ENCODE measurements around the gene HIPK2.

DNA sequence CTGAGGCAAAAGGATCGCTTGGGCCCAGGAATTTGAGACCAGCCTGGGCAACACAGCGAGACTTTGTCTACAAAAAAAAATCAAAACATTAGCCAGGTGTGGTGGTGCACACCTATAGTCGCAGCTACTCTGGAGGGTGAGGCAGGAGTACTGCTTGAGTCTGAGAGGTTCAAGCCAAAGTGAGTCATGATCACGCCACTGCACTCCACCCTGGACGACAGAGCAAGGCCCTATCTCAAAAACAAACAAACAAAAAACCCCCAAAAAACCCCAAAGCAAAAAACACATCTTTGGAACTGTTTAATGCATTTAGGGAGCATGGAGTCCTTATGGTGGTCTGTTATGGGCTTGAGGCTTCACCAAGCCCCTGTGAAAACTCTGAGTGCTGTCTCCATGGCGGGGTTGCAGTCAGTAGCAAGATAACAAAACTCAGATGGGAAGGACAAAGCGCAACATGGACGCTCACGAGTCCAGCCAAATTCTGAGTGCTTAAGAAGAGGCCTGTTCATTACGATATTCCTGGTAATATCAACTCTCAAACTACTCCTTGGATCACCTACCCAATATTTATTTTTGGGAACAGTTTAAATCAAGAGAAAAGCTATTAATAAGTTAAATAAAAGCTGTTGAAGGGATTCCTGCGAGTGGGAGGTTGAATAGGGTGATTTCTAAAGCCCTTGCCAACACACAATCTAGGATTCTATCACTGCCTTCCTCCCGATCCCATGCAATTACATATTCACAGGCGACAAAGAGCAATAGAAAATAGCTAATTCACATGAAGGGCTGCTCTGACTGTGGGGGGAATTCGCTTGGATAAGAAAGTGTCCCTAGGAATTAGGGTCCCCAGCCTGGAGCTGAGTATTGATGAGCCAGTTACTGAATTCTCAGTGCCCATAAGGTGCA is 123.3 kb downstream of the HIPK2 start:
- TF ChIP-seq POLR2A (IDR thresholded peaks at IDR 0.05; ENCODE audit: low read depth) (no peak), EP300 (IDR thresholded peaks at IDR 0.05) (no peak)
- TF ChIP-seq, protein P1, sequence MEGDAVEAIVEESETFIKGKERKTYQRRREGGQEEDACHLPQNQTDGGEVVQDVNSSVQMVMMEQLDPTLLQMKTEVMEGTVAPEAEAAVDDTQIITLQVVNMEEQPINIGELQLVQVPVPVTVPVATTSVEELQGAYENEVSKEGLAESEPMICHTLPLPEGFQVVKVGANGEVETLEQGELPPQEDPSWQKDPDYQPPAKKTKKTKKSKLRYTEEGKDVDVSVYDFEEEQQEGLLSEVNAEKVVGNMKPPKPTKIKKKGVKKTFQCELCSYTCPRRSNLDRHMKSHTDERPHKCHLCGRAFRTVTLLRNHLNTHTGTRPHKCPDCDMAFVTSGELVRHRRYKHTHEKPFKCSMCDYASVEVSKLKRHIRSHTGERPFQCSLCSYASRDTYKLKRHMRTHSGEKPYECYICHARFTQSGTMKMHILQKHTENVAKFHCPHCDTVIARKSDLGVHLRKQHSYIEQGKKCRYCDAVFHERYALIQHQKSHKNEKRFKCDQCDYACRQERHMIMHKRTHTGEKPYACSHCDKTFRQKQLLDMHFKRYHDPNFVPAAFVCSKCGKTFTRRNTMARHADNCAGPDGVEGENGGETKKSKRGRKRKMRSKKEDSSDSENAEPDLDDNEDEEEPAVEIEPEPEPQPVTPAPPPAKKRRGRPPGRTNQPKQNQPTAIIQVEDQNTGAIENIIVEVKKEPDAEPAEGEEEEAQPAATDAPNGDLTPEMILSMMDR (IDR thresholded peaks at IDR 0.05): no peak
